HCT116 (cell line): ENCODE results near the gene MYO16. TPM values are rescaled to one million over a fixed set of nuclear protein-coding genes. Genes with fewer than 3 reads are reported as not detected.

Experiments used
- ATAC-seq: fragments of 200-7000 bp; cut with Tn5 transposase; 2 replicates; pipeline ENCODE4 v1.9.1; 2020; ENCODE audit warnings: mild to moderate bottlenecking, moderate library complexity
- BruUV-seq: library from RNA; stranded (reverse); fragments of 400-500 nt; replicated peaks from 2 replicates; lab custom pipeline; 2021; lab: Mats Ljungman, UMichigan
- CTCF ChIA-PET: fragments of 300-600 bp; sonication (Branson Sonifier 250); formaldehyde crosslinking; loops from one replicate; lab custom pipeline; 2021; ENCODE audit warnings: antibody characterized with exemption; lab: Charles Lee
- POLR2A ChIA-PET: fragments of 300-600, 350-600 bp; sonication (Branson Sonifier 250); formaldehyde crosslinking; loops from one replicate; lab custom pipeline; 2021; ENCODE audit warnings: antibody characterized with exemption; lab: Charles Lee
- RAD21 ChIA-PET, 2 experiments: fragments of 300-600 bp; sonication (Branson Sonifier 250); formaldehyde crosslinking; loops; one replicate each; lab custom pipeline; 2023; ENCODE audit warnings: low total read pairs in 2 of 2; ENCODE audit not compliant: uncharacterized antibody in 2 of 2, unreplicated experiment in 2 of 2, low non-redundant PET in 1 of 2; lab: Charles Lee
- DNase-seq: peaks from one replicate; pipeline ENCODE4 v3.0.0-alpha.2; 2010; ENCODE audit warnings: low read depth, low spot score
- H2AFZ ChIP-seq: fragments of 200-600 bp; shearing (Covaris generic), sonication (generic); 2 replicates; pipeline ENCODE4 v1.6.1; 2017; ENCODE audit warnings: low read depth, mixed run types, mixed read lengths, antibody characterized with exemption, low read length; ENCODE audit not compliant: poor library complexity, severe bottlenecking
- H3K27ac ChIP-seq: 2 replicates; pipeline ENCODE4 v1.5.1; 2012; ENCODE audit warnings: low read depth, low read length
- H3K27me3 ChIP-seq: fragments of 200-600 bp; sonication (generic); 2 replicates; pipeline ENCODE4 v1.6.1; 2016; ENCODE audit warnings: mixed run types, low read length, mixed read lengths; ENCODE audit not compliant: insufficient read depth
- H3K36me3 ChIP-seq, 2 experiments: fragments of 200-500 bp in 1 of 2; fragments of 200-600 bp in 1 of 2; sonication (Bioruptor generic) in 1 of 2; sonication (generic) in 1 of 2; 2 replicates each; pipeline versions ENCODE4 v1.5.1 to v1.6.1; 2014 to 2016; ENCODE audit warnings: low read length in 2 of 2, inconsistent platforms in 1 of 2, mixed read lengths in 1 of 2, mixed run types in 1 of 2; ENCODE audit not compliant: insufficient read depth in 2 of 2, control insufficient read depth in 1 of 2
- H3K4me1 ChIP-seq, 2 experiments: fragments of 200-600 bp in 1 of 2; sonication (generic) in 1 of 2; 2 replicates each; pipeline versions ENCODE4 v1.5.1 to v1.6.1; 2012 to 2017; ENCODE audit warnings: low read length in 2 of 2, inconsistent platforms in 1 of 2, mild to moderate bottlenecking in 1 of 2, mixed read lengths in 1 of 2, mixed run types in 1 of 2, moderate library complexity in 1 of 2; ENCODE audit not compliant: insufficient read depth in 2 of 2, control insufficient read depth in 1 of 2
- H3K4me2 ChIP-seq: fragments of 200-600 bp; sonication (generic); 2 replicates; pipeline ENCODE4 v1.6.1; 2017; ENCODE audit warnings: mixed run types, low read length, mixed read lengths
- H3K4me3 ChIP-seq, 2 experiments: fragments of 200-600 bp in 1 of 2; sonication (generic) in 1 of 2; replicated peaks in 1 of 2; 2 replicates each; pipeline ENCODE4 v1.5.1; 2011 to 2016; ENCODE audit warnings: low read length in 2 of 2, control low read depth in 1 of 2, low read depth in 1 of 2, mild to moderate bottlenecking in 1 of 2, mixed read lengths in 1 of 2, mixed run types in 1 of 2
- H3K79me2 ChIP-seq: fragments of 200-600 bp; sonication (generic); 2 replicates; pipeline ENCODE4 v1.6.1; 2017; ENCODE audit warnings: mild to moderate bottlenecking, mixed run types, low read length, moderate library complexity, mixed read lengths; ENCODE audit not compliant: insufficient read depth
- H3K9ac ChIP-seq: fragments of 200-600 bp; sonication (generic); 2 replicates; pipeline ENCODE4 v1.6.1; 2016; ENCODE audit warnings: low read length, mixed read lengths
- H3K9me2 ChIP-seq: fragments of 200-600 bp; sonication (generic), shearing (Covaris generic); 2 replicates; pipeline ENCODE4 v1.6.1; 2017; ENCODE audit warnings: mixed run types, mild to moderate bottlenecking, moderate library complexity; ENCODE audit not compliant: insufficient read depth
- H3K9me3 ChIP-seq, 2 experiments: fragments of 200-500 bp in 1 of 2; fragments of 200-600 bp in 1 of 2; sonication (Bioruptor generic) in 1 of 2; sonication (generic) in 1 of 2; 2 replicates each; pipeline ENCODE4 v1.6.1; 2014 to 2017; ENCODE audit warnings: low read length in 2 of 2, mixed read lengths in 2 of 2, inconsistent platforms in 1 of 2, low read depth in 1 of 2, mild to moderate bottlenecking in 1 of 2, mixed run types in 1 of 2, moderate library complexity in 1 of 2; ENCODE audit not compliant: control insufficient read depth in 1 of 2, insufficient read depth in 1 of 2
- H4K20me1 ChIP-seq: fragments of 200-600 bp; sonication (generic), shearing (Covaris generic); 2 replicates; pipeline ENCODE4 v1.6.1; 2017; ENCODE audit warnings: mixed run types, mild to moderate bottlenecking, moderate library complexity; ENCODE audit not compliant: insufficient read depth
- EZH2 ChIP-seq: fragments of 200-600 bp; sonication (generic); IDR thresholded peaks from 2 replicates; pipeline ENCODE4 v1.6.1; 2017; ENCODE audit warnings: antibody characterized with exemption, mixed run types
- EZH2phosphoT487 ChIP-seq: fragments of 200-600 bp; IDR thresholded peaks from 2 replicates; pipeline ENCODE4 v1.6.1; 2018; ENCODE audit warnings: antibody characterized with exemption, borderline replicate concordance
- FOSL1 ChIP-seq: IDR thresholded peaks from 2 replicates; pipeline ENCODE4 v1.6.1; 2012; ENCODE audit warnings: low read depth
- JUND ChIP-seq: IDR thresholded peaks from 2 replicates; pipeline ENCODE4 v1.6.1; 2012
- SIN3A ChIP-seq: IDR thresholded peaks from 2 replicates; pipeline ENCODE4 v1.6.1; 2012; ENCODE audit warnings: low read depth
- intact Hi-C: fragments of 100-400 bp; cut with micrococcal nuclease; formaldehyde crosslinking; loops from 2 replicates; pipeline ENCODE4 v1.10.0; 2022
- total RNA-seq: library from RNA; stranded (reverse); gene quantifications from one replicate; pipeline ENCODE4 v1.2.1, GENCODE V29; 2021; ENCODE audit not compliant: unreplicated experiment
- TF ChIP-seq, protein P1 (sequence below): IDR thresholded peaks from 2 replicates; pipeline ENCODE4 v1.6.1; 2012
- TF ChIP-seq, protein P2 (sequence below): IDR thresholded peaks from 2 replicates; pipeline ENCODE4 v1.6.1; 2011; ENCODE audit warnings: mild to moderate bottlenecking, low read length, moderate library complexity; ENCODE audit not compliant: insufficient replicate concordance; ENCODE audit errors: extremely low read depth

Gene MYO16
- total RNA-seq, 1 experiment from 2014 or later = 0.07 TPM

- TF ChIP-seq EZH2phosphoT487 (no peak), JUND (no peak)
- intact Hi-C loops = loop anchor here (10.0 kb wide), 1 partner anchor 307 kb away; no protein-coding TSS in a partner anchor
- Histone ChIP-seq H3K9ac (no peak overlapping the region), H3K9me2 (no peaks in the 10 kb centered on the region), H3K4me3 (no peak overlapping the region), H3K79me2 (no peaks in the 10 kb centered on the region), H3K27ac (no peak overlapping the region), H3K4me1 (peaks cover 0 to 4% of the 10 kb centered on the region in 2 experiments; a peak in 1 of 4 replicates), H3K9me3 (no peaks in the 10 kb centered on the region), H3K27me3 (no peaks in the 10 kb centered on the region), H3K36me3 (no peaks in the 10 kb centered on the region), H2AFZ (no peak overlapping the region), H4K20me1 (no peaks in the 10 kb centered on the region), H3K4me2 (no peak overlapping the region)
- RAD21 ChIA-PET = no interaction called here
- ATAC-seq (no peak), DNase-seq (no peak)
- POLR2A ChIA-PET = no interaction called here
- BruUV-seq = no TSS peak
- CTCF ChIA-PET = no interaction called here
Measured at GRCh38 chr13:108967371-108967770, 338.0 kb downstream of the MYO16 start.

GRCh38 chr13:108968566-108968965 lies 339.2 kb downstream of the MYO16 start:
- intact Hi-C loops = loop anchor here (10.0 kb wide), 1 partner anchor 306 kb away; no protein-coding TSS in a partner anchor
- ATAC-seq = no peak
- BruUV-seq = no TSS peak

More at GRCh38 chr13:108968566-108968965, 339.2 kb downstream of the MYO16 start:
- Histone ChIP-seq H3K4me2 (no peak overlapping the region), H3K4me3 (no peak overlapping the region), H3K79me2 (no peaks in the 10 kb centered on the region), H2AFZ (no peak overlapping the region), H3K27ac (no peak overlapping the region), H3K36me3 (no peaks in the 10 kb centered on the region), H3K4me1 (peaks cover 0 to 4% of the 10 kb centered on the region in 2 experiments; a peak in 1 of 4 replicates), H3K9ac (no peak overlapping the region), H3K9me2 (no peaks in the 10 kb centered on the region), H3K27me3 (no peaks in the 10 kb centered on the region), H4K20me1 (no peaks in the 10 kb centered on the region), H3K9me3 (no peaks in the 10 kb centered on the region)
- TF ChIP-seq EZH2 = no peak
- TF ChIP-seq, protein P1, sequence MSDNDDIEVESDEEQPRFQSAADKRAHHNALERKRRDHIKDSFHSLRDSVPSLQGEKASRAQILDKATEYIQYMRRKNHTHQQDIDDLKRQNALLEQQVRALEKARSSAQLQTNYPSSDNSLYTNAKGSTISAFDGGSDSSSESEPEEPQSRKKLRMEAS = no peak
- TF ChIP-seq, protein P2, sequence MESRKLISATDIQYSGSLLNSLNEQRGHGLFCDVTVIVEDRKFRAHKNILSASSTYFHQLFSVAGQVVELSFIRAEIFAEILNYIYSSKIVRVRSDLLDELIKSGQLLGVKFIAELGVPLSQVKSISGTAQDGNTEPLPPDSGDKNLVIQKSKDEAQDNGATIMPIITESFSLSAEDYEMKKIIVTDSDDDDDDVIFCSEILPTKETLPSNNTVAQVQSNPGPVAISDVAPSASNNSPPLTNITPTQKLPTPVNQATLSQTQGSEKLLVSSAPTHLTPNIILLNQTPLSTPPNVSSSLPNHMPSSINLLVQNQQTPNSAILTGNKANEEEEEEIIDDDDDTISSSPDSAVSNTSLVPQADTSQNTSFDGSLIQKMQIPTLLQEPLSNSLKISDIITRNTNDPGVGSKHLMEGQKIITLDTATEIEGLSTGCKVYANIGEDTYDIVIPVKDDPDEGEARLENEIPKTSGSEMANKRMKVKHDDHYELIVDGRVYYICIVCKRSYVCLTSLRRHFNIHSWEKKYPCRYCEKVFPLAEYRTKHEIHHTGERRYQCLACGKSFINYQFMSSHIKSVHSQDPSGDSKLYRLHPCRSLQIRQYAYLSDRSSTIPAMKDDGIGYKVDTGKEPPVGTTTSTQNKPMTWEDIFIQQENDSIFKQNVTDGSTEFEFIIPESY = no peak
- TF ChIP-seq FOSL1 = no peak
- TF ChIP-seq SIN3A = no peak
- POLR2A ChIA-PET = no interaction called here
- RAD21 ChIA-PET = no interaction called here
- CTCF ChIA-PET = no interaction called here
- no peak for DNase-seq
